Tibial artery (tissue), 4 donors: ENCODE measurements around the gene BAHCC1.
"Not testable (repeated sequence)": the region's sequence is repeated elsewhere in the genome, so short reads cannot be mapped to it uniquely, and the experiment has no call there.

Experiments
- DNase-seq, 2 donors: peaks; one replicate each; pipeline ENCODE4 v3.0.0-alpha.2; 2019
- H3K27ac ChIP-seq, 2 donors: fragments of 200-600 bp; sonication (generic) in 1 of 2; 1 replicate in 1 of 2; 2 replicates in 1 of 2; pipeline ENCODE4 v1.5.1; 2018 to 2019; ENCODE audit warnings: mild to moderate bottlenecking in 1 of 2
- H3K27me3 ChIP-seq, 2 donors: fragments of 200-600 bp; sonication (generic) in 1 of 2; one replicate each; pipeline versions ENCODE4 v1.5.1 to v1.6.0; 2016 to 2019
- H3K36me3 ChIP-seq, 3 donors: fragments of 200-600 bp; sonication (generic) in 2 of 3; one replicate each; pipeline ENCODE4 v1.5.1; 2016 to 2019; ENCODE audit warnings: mild to moderate bottlenecking in 2 of 3
- H3K4me1 ChIP-seq, 4 donors: fragments of 200-600 bp; sonication (generic) in 2 of 4; 1 replicate in 3 of 4; 2 replicates in 1 of 4; pipeline ENCODE4 v1.5.1; 2016 to 2019
- H3K4me3 ChIP-seq, 2 donors: fragments of 200-600 bp; sonication (generic) in 1 of 2; 1 replicate in 1 of 2; 2 replicates in 1 of 2; pipeline ENCODE4 v1.5.1; 2018 to 2019; ENCODE audit warnings: mild to moderate bottlenecking in 2 of 2
- H3K9me3 ChIP-seq, 3 donors: fragments of 200-600 bp; sonication (generic) in 1 of 3; one replicate each; pipeline ENCODE4 v1.5.1; 2016 to 2019
- CTCF ChIP-seq, 2 experiments: fragments of 200-600 bp in 1 of 2; fragments of 450-650 bp in 1 of 2; IDR thresholded peaks; one replicate each; pipeline ENCODE4 v1.5.1; 2017 to 2019; ENCODE audit warnings: antibody characterized with exemption in 2 of 2, mild to moderate bottlenecking in 1 of 2, moderate library complexity in 1 of 2
- intact Hi-C: fragments of 100-400 bp; cut with DNase I; formaldehyde crosslinking; loops from one replicate; pipeline ENCODE4 v1.15.0; 2023; ENCODE audit warnings: low total_unique reads

Gene BAHCC1

GRCh38 chr17:81359218-81359617 lies 36.0 kb upstream of the BAHCC1 start:
- Histone ChIP-seq H3K27me3 (peaks cover 0 to 17% of the 10 kb centered on the region in 2 donors), H3K27ac (no peak overlapping the region), H3K36me3 (no peaks in the 10 kb centered on the region), H3K4me1 (no peaks in the 10 kb centered on the region), H3K9me3 (no peaks in the 10 kb centered on the region), H3K4me3 (no peak overlapping the region)
- TF ChIP-seq CTCF (IDR thresholded peaks at IDR 0.05): no peak
- DNase-seq: no peak
- intact Hi-C loops: no loop called here

GRCh38 chr17:81362001-81362400 lies 33.3 kb upstream of the BAHCC1 start:
- Histone ChIP-seq H3K27me3 (peaks cover 0 to 44% of the 10 kb centered on the region in 2 donors), H3K4me1 (peaks cover 0 to 18% (median 7%) of the 10 kb centered on the region in 4 donors)
- H3K9me3 ChIP-seq, H3K36me3 ChIP-seq, H3K27ac ChIP-seq, DNase-seq, H3K4me3 ChIP-seq, intact Hi-C loops: not testable (repeated sequence)

GRCh38 chr17:81364278-81365147 lies 30.7 kb upstream of the BAHCC1 start:
- Histone ChIP-seq H3K4me3 (peak overlapping the region in 1 of 2 donors; percentile 32), H3K27ac (no peak overlapping the region), H3K9me3 (no peaks in the 10 kb centered on the region), H3K27me3 (peaks cover 0 to 53% of the 10 kb centered on the region in 2 donors), H3K36me3 (no peaks in the 10 kb centered on the region), H3K4me1 (peaks cover 0 to 18% (median 7%) of the 10 kb centered on the region in 4 donors)
- DNase-seq: no peak
- TF ChIP-seq CTCF (IDR thresholded peaks at IDR 0.05): no peak
- intact Hi-C loops: no loop called here

DNA sequence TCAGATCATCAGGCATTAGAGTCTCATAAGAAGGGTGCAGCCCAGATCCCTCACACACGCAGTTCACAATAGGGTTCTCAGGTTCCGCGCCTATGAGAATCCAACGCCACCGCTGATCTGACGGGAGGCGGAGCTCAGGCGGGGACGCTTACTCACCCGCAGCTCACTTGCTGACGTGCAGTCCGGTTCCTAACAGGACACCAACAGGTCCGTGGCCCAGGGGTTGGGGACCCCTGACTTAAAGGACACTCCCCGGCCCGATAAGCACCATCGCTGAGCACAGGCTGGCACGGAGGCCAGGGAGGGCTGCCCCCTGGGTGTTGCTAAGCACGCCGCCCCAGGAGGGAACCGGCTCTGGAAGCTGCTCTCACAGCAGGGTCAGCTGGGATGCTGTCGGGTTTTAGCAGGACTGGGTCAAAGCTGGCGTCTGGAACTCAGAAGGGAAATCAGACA lies 30.1 kb upstream of the BAHCC1 start:
- H3K27ac ChIP-seq: no peak overlapping the region
- peak overlapping the region; percentile 21 to 32 for H3K4me3 ChIP-seq
- no peaks in the 10 kb centered on the region for H3K36me3 ChIP-seq
- no peak for TF ChIP-seq CTCF (IDR thresholded peaks at IDR 0.05)
- H3K9me3 ChIP-seq: no peaks in the 10 kb centered on the region
- H3K27me3 ChIP-seq: peaks cover 0 to 53% of the 10 kb centered on the region in 2 donors
- peaks cover 0 to 18% (median 7%) of the 10 kb centered on the region in 4 donors for H3K4me1 ChIP-seq
- intact Hi-C loops: no loop called here
- peak in 1 of 2 donors; percentile 60 for DNase-seq

- TF ChIP-seq CTCF (IDR thresholded peaks at IDR 0.05): no peak
- intact Hi-C loops: no loop called here
- no peak overlapping the region for H3K27ac ChIP-seq
- H3K4me1 ChIP-seq: peaks cover 0 to 18% (median 7%) of the 10 kb centered on the region in 4 donors
- no peaks in the 10 kb centered on the region for H3K9me3 ChIP-seq
- peaks cover 0 to 53% of the 10 kb centered on the region in 2 donors for H3K27me3 ChIP-seq
- H3K36me3 ChIP-seq: no peaks in the 10 kb centered on the region
- peak in 1 of 2 donors; percentile 49 for DNase-seq
- peak overlapping the region; percentile 21 to 32 for H3K4me3 ChIP-seq
Observed at GRCh38 chr17:81365601-81366585, 29.4 kb upstream of the BAHCC1 start.
